HG02571 (cell line): ENCODE measurements around the gene SNX1.

Source experiments
- ATAC-seq: cut with Tn5 transposase; IDR thresholded peaks from one replicate; pipeline ENCODE4 v1.9.1; 2021; ENCODE audit warnings: mild to moderate bottlenecking, moderate library complexity; ENCODE audit not compliant: unreplicated experiment

The SNX1 gene

DNA sequence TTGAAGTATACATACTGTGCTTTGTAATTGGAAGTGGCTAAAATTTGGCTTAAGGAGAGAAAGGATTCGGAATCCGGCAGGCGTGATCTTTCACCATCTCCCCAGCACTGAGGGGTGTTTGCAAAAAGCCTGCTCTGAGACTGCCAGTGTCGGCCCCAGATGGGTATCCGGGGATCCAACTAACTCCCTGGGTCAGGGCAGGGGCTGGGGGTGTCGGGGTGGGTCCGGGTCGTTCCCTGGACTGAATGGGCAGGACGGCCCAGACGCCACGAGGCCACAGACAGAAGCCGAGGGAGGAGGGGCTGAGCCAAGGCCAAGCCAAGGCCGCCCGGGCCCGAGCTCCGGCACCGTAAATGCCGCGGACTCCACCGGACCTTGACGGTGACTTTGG is 66.7 kb downstream of the SNX1 start:
- ATAC-seq: peak; percentile 32

DNA sequence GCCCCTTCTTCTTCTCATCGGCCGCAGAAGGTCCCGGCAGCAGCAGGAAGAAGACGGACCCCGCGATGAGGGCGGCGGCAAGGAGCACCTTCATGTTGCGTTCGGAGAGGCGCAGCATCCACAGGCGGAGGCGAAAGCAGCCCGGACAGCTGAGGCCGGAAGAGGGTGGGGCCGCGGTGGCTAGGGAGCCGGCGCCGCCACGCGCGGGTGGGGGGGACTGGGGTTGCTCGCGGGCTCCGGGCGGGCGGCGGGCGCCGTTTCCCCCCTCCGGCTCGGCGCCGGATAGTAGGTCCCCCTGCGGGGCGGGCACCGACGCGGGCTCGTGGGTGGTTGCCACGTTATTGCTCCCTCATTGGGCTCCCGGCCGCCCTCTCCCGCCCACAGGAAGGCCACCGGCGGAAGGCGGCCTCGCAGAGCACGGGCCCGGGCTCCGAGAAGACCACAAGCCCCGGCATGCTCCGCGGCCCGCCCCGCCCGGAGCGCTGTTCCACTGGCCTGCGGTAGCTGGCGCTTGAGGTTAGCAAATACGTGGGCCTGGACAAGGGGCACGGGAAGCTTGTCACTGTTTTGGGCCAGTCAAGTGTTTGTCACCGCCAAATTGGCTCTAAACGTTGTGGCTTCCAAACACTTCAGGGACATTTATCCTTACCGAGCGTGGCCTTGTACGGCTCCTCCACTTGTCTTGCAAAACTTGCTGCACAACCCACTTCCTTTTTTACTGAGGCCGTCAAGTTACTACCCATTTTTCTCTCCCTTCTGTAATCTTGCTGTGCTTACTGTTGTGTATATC is 67.3 kb downstream of the SNX1 start, which contains the start of gene PPIB:
TSS of gene PPIB (minus strand) at position 154 of the 790 bp plus-strand sequence. CDS start at position 118, 36 bp downstream.
- peak; percentile 88 for ATAC-seq

DNA sequence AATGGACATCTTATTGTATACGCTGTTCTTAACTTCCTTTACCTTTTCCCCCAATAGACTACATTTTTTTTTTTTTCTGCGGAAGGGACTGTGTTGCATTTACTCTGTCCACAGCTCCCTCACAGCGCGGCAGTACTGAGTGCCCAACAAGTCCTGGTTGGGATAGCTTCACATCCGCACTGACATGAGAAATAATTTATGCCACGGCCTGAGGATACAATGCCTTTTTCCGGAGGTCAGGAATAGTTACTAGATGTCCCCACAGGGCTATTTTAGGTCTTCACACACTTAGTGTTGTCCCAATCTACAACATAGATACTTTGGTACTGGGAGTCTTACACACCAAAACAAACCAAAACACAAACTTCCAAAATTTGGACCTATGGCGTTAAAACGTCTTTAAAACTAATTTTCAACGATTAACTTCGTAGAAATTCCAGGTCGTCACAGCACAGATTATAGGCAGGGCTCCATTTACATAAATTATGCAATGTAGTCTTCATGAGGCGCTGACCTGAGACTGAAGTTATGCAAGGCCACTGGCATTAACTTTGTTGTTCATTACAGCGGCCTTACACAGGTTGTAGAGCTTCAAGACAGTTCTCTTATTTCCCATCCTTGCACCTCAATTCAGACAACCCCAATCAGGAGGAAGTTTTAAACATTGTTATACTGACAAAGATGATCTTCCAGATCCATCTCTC is 68.0 kb downstream of the SNX1 start:
- peak; percentile 2 for ATAC-seq

DNA sequence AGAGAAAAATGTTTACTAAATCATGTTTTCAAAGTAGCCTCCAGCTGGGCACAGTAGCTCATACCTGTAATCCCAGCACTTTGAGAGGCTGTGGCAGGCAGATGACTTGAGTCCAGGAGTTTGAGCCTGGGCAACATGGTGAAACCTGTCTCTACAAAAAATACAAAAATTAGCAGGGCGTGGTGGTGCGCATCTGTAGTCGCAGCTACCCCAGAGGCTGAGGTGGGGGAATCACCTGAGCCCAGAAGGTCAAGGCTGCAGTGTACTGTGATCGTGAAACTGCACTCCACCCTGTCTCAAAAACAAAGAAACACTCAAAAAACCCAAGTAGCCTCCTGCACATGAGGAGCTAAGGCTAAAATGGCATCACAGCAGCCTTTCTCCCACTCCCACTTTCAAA is 68.7 kb downstream of the SNX1 start:
- no peak for ATAC-seq

DNA sequence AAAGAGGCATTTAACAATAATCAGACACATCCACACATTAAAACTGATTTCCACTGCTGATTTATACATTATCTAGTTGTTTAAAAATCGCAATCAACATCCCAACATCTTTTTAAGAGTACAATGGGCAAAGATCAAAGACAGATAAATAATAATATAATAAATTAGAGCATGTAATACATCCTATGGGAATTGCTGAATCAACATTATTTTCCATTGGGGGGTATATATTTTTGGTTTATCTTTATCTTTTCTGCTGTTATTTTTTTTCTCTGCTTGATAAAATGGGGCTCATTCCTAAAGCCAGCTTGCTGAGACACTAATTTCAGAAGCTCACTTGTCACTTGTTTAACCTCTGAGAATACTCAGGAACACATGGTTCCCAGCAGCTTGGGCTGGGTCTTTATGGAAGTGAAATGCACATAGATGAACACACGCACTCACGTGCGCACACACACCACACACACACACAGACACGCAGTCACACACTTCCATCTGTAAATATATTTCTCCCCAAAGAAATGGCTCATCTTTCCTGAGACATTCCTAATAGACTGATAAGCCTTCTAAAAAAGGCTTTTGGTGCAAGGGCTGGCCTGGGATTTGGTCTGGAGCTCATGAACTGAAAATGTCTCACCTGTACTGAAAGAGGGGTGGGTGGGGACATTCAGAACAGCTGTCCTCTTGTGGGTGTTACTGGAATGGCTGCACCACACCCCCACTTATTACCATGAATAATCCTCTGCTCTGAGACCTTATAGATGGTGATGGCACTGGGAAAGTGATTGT is 70.5 kb downstream of the SNX1 start:
- ATAC-seq: no peak

DNA sequence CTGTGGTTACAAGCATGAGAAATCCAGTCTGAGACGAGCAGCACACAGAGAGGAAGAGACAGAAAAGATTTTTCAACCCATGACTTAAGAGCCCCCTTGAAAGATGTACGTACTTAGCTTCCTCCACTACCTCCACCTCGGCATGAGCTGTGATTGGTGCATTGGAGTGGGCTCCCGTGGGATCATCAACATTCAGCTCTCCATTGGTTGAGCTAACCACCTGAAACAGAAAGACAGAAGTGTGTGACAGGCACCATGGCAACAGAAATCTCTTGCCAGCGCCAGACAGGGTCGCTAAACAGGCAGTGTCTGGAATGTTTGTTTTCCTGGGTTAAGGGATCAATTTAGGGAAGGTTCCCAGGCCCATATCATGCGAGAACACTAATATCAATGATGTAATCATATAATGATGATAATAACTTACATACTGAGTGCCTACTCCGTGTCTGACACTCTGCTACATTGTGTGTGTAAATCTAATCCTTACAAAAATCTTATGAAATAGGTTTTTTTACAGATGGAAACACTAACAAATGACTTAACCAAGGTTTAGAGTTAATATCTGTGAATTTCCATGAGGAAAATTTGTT is 84.5 kb downstream of the SNX1 start:
- ATAC-seq: no peak

DNA sequence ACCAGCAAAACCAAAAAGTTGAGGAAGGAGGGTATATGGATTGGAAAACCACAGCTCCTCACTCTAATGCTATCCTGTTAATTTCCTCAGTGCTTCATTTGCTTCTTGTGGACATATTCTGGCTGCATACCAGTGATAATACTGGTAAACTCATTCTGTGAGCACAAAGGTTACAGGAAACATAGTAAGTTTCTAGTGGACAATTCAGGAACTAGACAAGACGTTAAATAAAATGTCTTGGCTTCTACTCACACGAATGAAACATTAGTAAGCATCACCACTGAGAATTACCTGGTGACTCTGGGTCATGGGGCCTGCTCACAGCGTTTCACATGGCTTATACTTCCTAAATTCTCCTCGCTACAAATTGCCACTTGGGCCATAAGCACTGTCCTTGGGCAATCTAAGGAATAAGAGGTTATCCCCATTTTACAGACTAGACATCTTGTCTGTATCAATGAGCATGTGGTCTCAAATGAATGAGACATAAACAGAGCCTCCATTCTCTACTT is 87.1 kb downstream of the SNX1 start:
- ATAC-seq: no peak

DNA sequence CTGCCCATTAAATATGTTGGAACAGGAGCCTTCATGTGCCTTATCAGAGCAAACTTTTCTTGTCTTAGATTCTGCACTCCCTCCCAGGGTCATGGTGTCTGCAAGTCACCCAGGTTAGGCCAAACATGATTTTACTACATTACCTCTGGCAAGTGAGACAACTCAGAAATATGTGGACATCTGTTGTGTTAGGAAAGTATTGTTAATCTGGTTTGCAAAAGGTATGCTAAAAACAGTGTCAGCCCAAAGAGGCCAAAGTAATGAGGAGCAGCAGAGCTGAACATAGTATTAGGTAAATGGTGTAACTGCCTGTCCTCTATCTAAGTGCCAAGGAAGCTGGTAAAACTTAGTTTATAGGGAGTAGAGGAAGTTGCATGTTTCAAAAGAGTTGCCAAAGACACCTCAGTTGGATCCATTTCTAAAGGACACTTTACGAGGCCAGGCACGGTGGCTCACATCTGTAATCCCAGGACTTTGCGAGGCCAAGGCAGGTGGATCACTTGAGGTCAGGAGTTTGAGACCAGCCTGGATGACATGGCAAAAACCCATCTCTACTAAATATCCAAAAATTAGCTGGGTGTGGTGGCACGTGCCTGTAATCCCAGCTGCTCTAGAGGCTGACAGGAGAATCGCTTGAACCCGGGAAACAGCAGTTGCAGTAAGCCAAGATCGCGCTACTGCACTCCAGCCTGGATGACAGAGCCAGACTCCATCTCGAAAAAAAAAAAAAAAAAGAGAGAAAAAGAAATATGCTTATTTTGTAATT is 89.5 kb downstream of the SNX1 start:
- ATAC-seq: no peak

DNA sequence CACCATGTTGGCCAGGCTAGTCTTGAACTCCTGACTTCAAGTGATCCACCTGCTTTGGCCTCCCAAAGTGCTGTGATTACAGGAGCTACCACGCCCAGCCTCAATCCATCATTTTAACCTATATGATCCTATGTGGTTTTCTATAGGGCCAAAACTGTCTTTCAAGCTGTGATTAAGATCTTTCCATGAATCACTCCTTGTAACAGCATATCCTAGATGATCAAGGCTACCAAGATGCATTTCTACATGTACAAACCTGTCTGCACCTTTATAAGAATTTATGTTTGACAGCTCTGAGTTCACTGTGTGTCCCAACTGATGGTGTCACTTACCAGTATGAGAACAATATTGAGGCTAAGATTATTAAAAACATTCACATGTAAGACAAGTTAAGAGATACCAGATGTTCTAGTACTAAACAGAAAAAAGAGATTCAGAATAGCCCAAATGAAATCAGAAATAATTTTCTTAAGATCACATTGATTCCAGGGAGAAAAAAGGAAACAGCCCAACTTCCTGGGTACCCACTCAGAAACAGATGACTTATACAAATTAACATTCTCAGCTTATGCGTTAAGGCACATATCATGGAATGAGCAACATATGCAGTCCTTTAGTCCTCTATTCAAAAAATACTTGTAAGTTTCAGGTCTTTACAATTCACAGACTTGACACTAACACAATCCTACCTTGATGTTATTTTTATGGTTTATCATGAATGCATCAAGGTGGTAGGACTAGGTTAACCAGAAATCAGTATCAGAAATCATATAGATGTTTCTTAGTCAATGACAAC is 91.8 kb downstream of the SNX1 start:
- ATAC-seq: no peak
